OCI-LY7 (cell line): ENCODE data around the gene SMPDL3B. TPM values are rescaled to one million over a fixed set of nuclear protein-coding genes. Genes with fewer than 3 reads are reported as not detected.

ENCODE experiments used
- BruUV-seq: library from RNA; stranded (reverse); fragments of 400-500 nt; replicated peaks from 2 replicates; lab custom pipeline; 2021; lab: Mats Ljungman, UMichigan
- CTCF ChIA-PET: fragments of 300-600 bp; sonication (Branson Sonifier 250); formaldehyde crosslinking; loops from one replicate; lab custom pipeline; 2022; ENCODE audit warnings: antibody characterized with exemption; ENCODE audit not compliant: unreplicated experiment; lab: Charles Lee
- POLR2A ChIA-PET: fragments of 300-600 bp; sonication (Branson Sonifier 250); formaldehyde crosslinking; loops from one replicate; lab custom pipeline; 2022; ENCODE audit warnings: antibody characterized with exemption; lab: Charles Lee
- DNase-seq: peaks from one replicate; pipeline ENCODE4 v3.0.0-alpha.2; 2015; ENCODE audit warnings: low spot score
- H2AFZ ChIP-seq: fragments of 200-600 bp; sonication (generic), shearing (Covaris generic); 2 replicates; pipeline ENCODE4 v1.6.1; 2014; ENCODE audit warnings: mild to moderate bottlenecking, antibody characterized with exemption, low read length, moderate library complexity
- H3K27ac ChIP-seq: fragments of 200-600 bp; sonication (generic); 2 replicates; pipeline ENCODE4 v1.5.1; 2014; ENCODE audit warnings: mixed run types, low read depth, mild to moderate bottlenecking, moderate library complexity, low read length, inconsistent platforms; ENCODE audit not compliant: poor library complexity, severe bottlenecking
- H3K36me3 ChIP-seq: fragments of 200-600 bp; sonication (generic); 2 replicates; pipeline ENCODE4 v1.6.1; 2014; ENCODE audit warnings: mild to moderate bottlenecking, antibody characterized with exemption, low read length, moderate library complexity, mixed read lengths; ENCODE audit not compliant: insufficient read depth
- H3K4me1 ChIP-seq: fragments of 200-600 bp; sonication (generic); 2 replicates; pipeline ENCODE4 v1.5.1; 2014; ENCODE audit warnings: mild to moderate bottlenecking, low read length; ENCODE audit not compliant: insufficient read depth, poor library complexity, severe bottlenecking
- H3K4me2 ChIP-seq: fragments of 200-600 bp; sonication (generic); 2 replicates; pipeline ENCODE4 v1.6.1; 2014; ENCODE audit warnings: mild to moderate bottlenecking, low read length
- H3K4me3 ChIP-seq: fragments of 200-600 bp; sonication (generic); 2 replicates; pipeline ENCODE4 v1.5.1; 2014; ENCODE audit warnings: mild to moderate bottlenecking, low read depth, low read length; ENCODE audit not compliant: poor library complexity, severe bottlenecking
- H3K79me2 ChIP-seq: fragments of 200-600 bp; sonication (generic); 2 replicates; pipeline ENCODE4 v1.6.1; 2016; ENCODE audit warnings: low read depth, mild to moderate bottlenecking, low read length, moderate library complexity, mixed read lengths; ENCODE audit not compliant: insufficient read depth
- H3K9me2 ChIP-seq: fragments of 200-600 bp; sonication (generic); 2 replicates; pipeline ENCODE4 v1.6.1; 2016; ENCODE audit warnings: mild to moderate bottlenecking, low read length, mixed read lengths; ENCODE audit not compliant: insufficient read depth
- H3K9me3 ChIP-seq: fragments of 200-600 bp; sonication (generic); 2 replicates; pipeline ENCODE4 v1.6.1; 2014; ENCODE audit warnings: mild to moderate bottlenecking, mixed run types, low read length, mixed read lengths
- H4K20me1 ChIP-seq: fragments of 200-600 bp; sonication (generic); 2 replicates; pipeline ENCODE4 v1.6.1; 2014; ENCODE audit warnings: mild to moderate bottlenecking, antibody characterized with exemption, low read length, moderate library complexity, mixed read lengths; ENCODE audit not compliant: insufficient read depth
- CTCF ChIP-seq: fragments of 200-600 bp; sonication (generic); conservative IDR thresholded peaks from 2 replicates; pipeline ENCODE4 v1.5.1; 2014; ENCODE audit warnings: mild to moderate bottlenecking, antibody characterized with exemption, low read length, moderate library complexity, mixed read lengths
- EZH2phosphoT487 ChIP-seq: fragments of 200-600 bp; sonication (generic); IDR thresholded peaks from 2 replicates; pipeline ENCODE4 v1.6.1; 2018; ENCODE audit warnings: low read depth, borderline replicate concordance, mild to moderate bottlenecking, mixed run types, antibody characterized with exemption, low read length, moderate library complexity, mixed read lengths
- intact Hi-C: fragments of 100-400 bp; cut with micrococcal nuclease; formaldehyde crosslinking; loops from one replicate; pipeline ENCODE4 v1.10.0; 2022; ENCODE audit not compliant: unreplicated experiment
- total RNA-seq, 2 experiments: library from RNA; depleted of rRNA in 1 of 2; stranded (reverse); fragments of >200 nt in 1 of 2; shearing (Covaris generic) in 1 of 2; gene quantifications; 2 replicates each; pipeline ENCODE4 v1.2.3, GENCODE V29; 2014 to 2022

SMPDL3B gene
- total RNA-seq, 2 experiments from 2014 or later = 0.19 TPM; not detected in 1

- CTCF ChIA-PET = no interaction called here
- POLR2A ChIA-PET = interaction anchor here (0.6 to 1.2 kb wide), 3 partner anchors 10 to 819 kb away, joined by 3 to 4 read pairs (median 4); no protein-coding TSS in a partner anchor
- Histone ChIP-seq H3K4me3 (no peak overlapping the region), H3K4me1 (no peaks in the 10 kb centered on the region), H3K27ac (no peak overlapping the region), H2AFZ (no peak overlapping the region), H3K9me2 (no peaks in the 10 kb centered on the region), H4K20me1 (no peaks in the 10 kb centered on the region), H3K4me2 (no peak overlapping the region), H3K79me2 (no peaks in the 10 kb centered on the region), H3K9me3 (no peaks in the 10 kb centered on the region), H3K36me3 (peaks cover 62% of the 10 kb centered on the region)
- intact Hi-C loops = no loop called here
- TF ChIP-seq CTCF (no peak), EZH2phosphoT487 (no peak)
- no peak for DNase-seq
- no TSS peak for BruUV-seq
Observed at GRCh38 chr1:27971674-27972073, 36.9 kb downstream of the SMPDL3B start.

DNA sequence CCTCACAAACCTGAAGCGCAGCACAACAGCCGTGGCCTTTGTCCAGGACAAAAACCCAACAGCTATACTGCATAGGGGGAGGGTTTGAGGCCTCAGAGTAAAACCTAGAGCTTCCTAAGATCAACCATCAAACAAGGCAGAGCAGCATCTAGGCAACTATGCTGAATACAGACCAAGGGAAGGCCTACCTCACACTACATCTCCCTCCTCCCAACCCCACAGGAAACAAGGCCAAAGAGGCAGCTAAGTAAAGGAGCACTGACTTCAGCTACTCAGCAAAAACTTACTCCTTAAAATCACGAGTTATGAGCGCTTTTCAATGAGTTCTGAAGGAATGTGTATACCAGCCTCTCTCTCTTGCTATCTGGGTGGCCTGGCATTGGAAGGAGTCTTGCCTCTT is 37.3 kb downstream of the SMPDL3B start:
- CTCF ChIA-PET = no interaction called here
- H3K36me3 ChIP-seq = peaks cover 64% of the 10 kb centered on the region
- H3K27ac ChIP-seq = no peak overlapping the region
- no peaks in the 10 kb centered on the region for H3K9me3 ChIP-seq
- intact Hi-C loops = no loop called here
- no peaks in the 10 kb centered on the region for H4K20me1 ChIP-seq
- H3K4me3 ChIP-seq = no peak overlapping the region
- H3K9me2 ChIP-seq = no peaks in the 10 kb centered on the region
- DNase-seq = no peak
- no peaks in the 10 kb centered on the region for H3K79me2 ChIP-seq
- H3K4me2 ChIP-seq = no peak overlapping the region
- H3K4me1 ChIP-seq = no peaks in the 10 kb centered on the region
- POLR2A ChIA-PET = interaction anchor here (0.6 to 1.2 kb wide), 5 partner anchors 8 to 819 kb away, joined by 3 to 4 read pairs (median 3); no protein-coding TSS in a partner anchor
- BruUV-seq = no TSS peak
- TF ChIP-seq EZH2phosphoT487 (no peak), CTCF (no peak)
- H2AFZ ChIP-seq = no peak overlapping the region

GRCh38 chr1:27973771-27974416 is 39.1 kb downstream of the SMPDL3B start:
- Histone ChIP-seq H3K4me1 (no peaks in the 10 kb centered on the region), H3K4me2 (no peak overlapping the region), H3K27ac (no peak overlapping the region), H2AFZ (no peak overlapping the region), H4K20me1 (no peaks in the 10 kb centered on the region), H3K36me3 (peaks cover 70% of the 10 kb centered on the region), H3K9me3 (no peaks in the 10 kb centered on the region), H3K4me3 (no peak overlapping the region), H3K79me2 (no peaks in the 10 kb centered on the region), H3K9me2 (no peaks in the 10 kb centered on the region)
- ChIA-PET POLR2A (interaction anchor here (0.7 to 1.4 kb wide), 3 partner anchors 10 to 63 kb away, joined by 3 to 5 read pairs (median 4); no protein-coding TSS in a partner anchor), CTCF (interaction anchor here (0.6 kb wide), 2 partner anchors 105 to 287 kb away, joined by 3 read pairs; no protein-coding TSS in a partner anchor)
- TSS peak; percentile 54 for BruUV-seq
- DNase-seq = no peak
- intact Hi-C loops = no loop called here
- TF ChIP-seq CTCF (no peak), EZH2phosphoT487 (no peak)
